BJ (cell line): ENCODE results near the gene CELSR3. TPM values are rescaled to one million over a fixed set of nuclear protein-coding genes. Genes with fewer than 3 reads are reported as not detected.

Source experiments
- CTCF ChIA-PET: fragments of 350-600 bp; formaldehyde crosslinking; extraction: SDS; loops from one replicate; lab custom pipeline; 2021; ENCODE audit warnings: antibody characterized with exemption, inconsistent platforms; lab: Yijun Ruan, JAX
- POLR2A ChIA-PET: fragments of 300-600 bp; sonication (Branson Sonifier 250); formaldehyde crosslinking; extraction: SDS; loops from one replicate; lab custom pipeline; 2021; ENCODE audit warnings: antibody characterized with exemption; lab: Charles Lee
- DNase-seq: peaks from one replicate; pipeline ENCODE4 v3.0.0-alpha.2; 2011; ENCODE audit warnings: low read depth
- H3K27me3 ChIP-seq: 2 replicates; pipeline ENCODE4 v1.6.0; 2011; ENCODE audit warnings: low read length; ENCODE audit not compliant: control insufficient read depth, insufficient read depth
- H3K36me3 ChIP-seq: 2 replicates; pipeline ENCODE4 v1.5.1; 2011; ENCODE audit warnings: low read length; ENCODE audit not compliant: control insufficient read depth, insufficient read depth
- H3K4me3 ChIP-seq: 2 replicates; pipeline ENCODE4 v1.5.1; 2011; ENCODE audit warnings: low read depth, mild to moderate bottlenecking, control low read depth, low read length
- polyA plus RNA-seq: library from polyadenylated mRNA; depleted of rRNA; stranded (reverse); fragments of >200 nt; gene quantifications from 2 replicates; pipeline ENCODE4 v1.2.3, GENCODE V29; 2011
- TF ChIP-seq, protein P1 (sequence below): IDR thresholded peaks from 2 replicates; pipeline ENCODE4 v1.5.1; 2011; ENCODE audit warnings: low read depth, mild to moderate bottlenecking, control low read depth, inconsistent platforms, low read length, moderate library complexity; ENCODE audit not compliant: insufficient read depth

Gene CELSR3
- polyA plus RNA-seq, 1 experiment = 0.88 TPM

DNA sequence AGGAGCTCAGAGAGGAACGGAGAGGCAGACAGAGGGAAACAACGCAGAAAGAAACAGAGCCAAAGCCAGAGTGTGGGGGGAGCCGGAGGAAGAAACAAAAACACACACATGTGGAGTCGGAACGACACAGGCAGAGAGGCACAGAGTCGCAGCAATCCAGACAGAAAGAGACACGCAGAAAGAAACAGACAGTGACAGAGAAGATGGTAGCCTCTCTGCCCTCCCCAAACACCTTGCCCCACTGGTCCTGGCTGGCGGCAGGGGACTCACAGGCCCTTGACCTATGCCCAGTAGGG lies 21.3 kb upstream of the CELSR3 start:
- CTCF ChIA-PET = interaction anchor here (0.5 to 2.5 kb wide), 16 partner anchors 9 to 1543 kb away, joined by 3 to 16 read pairs (median 4); partner anchors contain the start of genes CELSR3 and PFKFB4
- peaks cover 41% of the 10 kb centered on the region for H3K36me3 ChIP-seq
- POLR2A ChIA-PET = interaction anchor here (0.6 kb wide), 2 partner anchors 9 to 10 kb away, joined by 3 read pairs; no protein-coding TSS in a partner anchor
- no peak for DNase-seq
- no peaks in the 10 kb centered on the region for H3K27me3 ChIP-seq
- TF ChIP-seq, protein P1, sequence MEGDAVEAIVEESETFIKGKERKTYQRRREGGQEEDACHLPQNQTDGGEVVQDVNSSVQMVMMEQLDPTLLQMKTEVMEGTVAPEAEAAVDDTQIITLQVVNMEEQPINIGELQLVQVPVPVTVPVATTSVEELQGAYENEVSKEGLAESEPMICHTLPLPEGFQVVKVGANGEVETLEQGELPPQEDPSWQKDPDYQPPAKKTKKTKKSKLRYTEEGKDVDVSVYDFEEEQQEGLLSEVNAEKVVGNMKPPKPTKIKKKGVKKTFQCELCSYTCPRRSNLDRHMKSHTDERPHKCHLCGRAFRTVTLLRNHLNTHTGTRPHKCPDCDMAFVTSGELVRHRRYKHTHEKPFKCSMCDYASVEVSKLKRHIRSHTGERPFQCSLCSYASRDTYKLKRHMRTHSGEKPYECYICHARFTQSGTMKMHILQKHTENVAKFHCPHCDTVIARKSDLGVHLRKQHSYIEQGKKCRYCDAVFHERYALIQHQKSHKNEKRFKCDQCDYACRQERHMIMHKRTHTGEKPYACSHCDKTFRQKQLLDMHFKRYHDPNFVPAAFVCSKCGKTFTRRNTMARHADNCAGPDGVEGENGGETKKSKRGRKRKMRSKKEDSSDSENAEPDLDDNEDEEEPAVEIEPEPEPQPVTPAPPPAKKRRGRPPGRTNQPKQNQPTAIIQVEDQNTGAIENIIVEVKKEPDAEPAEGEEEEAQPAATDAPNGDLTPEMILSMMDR = no peak
- H3K4me3 ChIP-seq = peak overlapping the region; percentile 67

DNA sequence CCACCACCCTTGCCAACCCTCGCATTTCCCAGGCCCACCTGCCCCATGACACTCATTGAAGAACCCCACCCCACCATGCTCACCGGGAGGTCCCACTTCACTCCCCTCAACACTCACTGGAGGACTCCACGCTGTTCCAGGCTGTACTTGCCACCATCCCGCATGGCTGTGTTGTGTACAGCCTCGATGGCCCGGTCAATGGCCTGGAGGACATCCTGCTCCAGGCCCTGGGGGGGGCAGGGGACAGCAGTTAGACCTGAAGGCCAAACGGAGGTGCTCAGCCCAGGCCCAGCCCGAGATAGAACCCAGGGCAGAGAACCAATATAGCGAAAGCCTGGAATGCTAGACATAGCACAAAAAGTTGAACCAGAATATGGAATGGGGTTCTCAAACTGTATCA lies 20.1 kb upstream of the CELSR3 start:
- ChIA-PET CTCF (interaction anchor here (0.6 to 2.5 kb wide), 4 partner anchors 19 to 122 kb away, joined by 3 to 16 read pairs (median 6); partner anchors contain the start of gene CELSR3), POLR2A (no interaction called here)
- Histone ChIP-seq H3K4me3 (no peak overlapping the region), H3K27me3 (no peaks in the 10 kb centered on the region), H3K36me3 (peaks cover 41% of the 10 kb centered on the region)
- DNase-seq = no peak
- TF ChIP-seq, protein P1 = no peak

DNA sequence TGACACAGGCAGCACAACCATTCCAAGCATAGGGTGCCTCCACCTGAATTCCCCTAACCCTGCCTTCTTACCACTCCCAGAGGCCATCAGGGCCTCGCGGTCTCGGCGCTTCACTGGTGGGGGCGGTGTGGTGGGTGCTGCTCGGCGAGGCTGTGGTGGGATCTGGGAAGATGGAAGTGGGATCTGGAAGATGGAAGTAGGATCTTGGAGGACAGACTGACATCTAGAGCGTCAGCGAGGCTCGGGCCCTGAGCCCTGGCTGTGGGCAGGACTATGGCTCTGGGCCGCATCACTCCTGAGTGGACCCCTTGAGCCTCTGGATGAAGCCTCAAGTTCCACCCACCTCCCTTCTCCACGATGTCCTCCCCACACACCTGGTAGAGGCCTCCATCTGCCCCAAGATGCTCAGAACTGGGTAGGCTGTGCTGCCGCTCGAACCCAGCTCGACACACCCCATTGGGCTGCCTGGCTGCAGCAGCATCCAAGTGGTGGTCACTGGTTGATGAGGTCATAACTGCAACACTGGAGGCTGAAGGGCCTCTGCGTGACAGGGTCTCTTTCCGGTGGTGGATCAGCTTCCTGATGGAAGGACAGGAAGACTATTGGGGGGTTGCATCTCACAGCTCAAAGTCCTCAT lies 19.4 kb upstream of the CELSR3 start:
- Histone ChIP-seq H3K27me3 (no peaks in the 10 kb centered on the region), H3K36me3 (peaks cover 37% of the 10 kb centered on the region), H3K4me3 (no peak overlapping the region)
- DNase-seq = no peak
- TF ChIP-seq, protein P1 = no peak
- CTCF ChIA-PET = interaction anchor here (1.1 kb wide), 1 partner anchor 25 kb away, joined by 3 read pairs; no protein-coding TSS in a partner anchor
- POLR2A ChIA-PET = no interaction called here

DNA sequence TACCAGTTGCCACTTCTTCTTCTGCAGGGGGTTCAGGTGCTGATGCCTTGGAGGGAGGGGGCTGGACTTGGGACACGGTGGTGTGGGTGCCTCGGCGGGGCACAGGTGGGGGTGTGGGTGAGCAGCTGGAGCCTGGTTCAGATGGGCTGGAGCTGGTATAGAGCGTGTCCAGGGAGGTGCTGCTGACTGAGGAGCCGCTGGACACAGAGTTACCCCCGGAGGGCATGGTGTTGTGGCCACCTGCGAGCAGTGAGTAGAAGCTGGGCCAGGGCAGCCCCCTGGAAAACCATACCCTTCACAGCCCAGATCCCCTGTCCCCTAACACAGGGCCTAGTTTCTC lies 18.8 kb upstream of the CELSR3 start:
- TF ChIP-seq, protein P1 = no peak
- no peak for DNase-seq
- CTCF ChIA-PET = interaction anchor here (0.9 to 1.1 kb wide), 2 partner anchors 15 to 26 kb away, joined by 3 read pairs; no protein-coding TSS in a partner anchor
- Histone ChIP-seq H3K27me3 (no peaks in the 10 kb centered on the region), H3K4me3 (no peak overlapping the region), H3K36me3 (peaks cover 36% of the 10 kb centered on the region)
- POLR2A ChIA-PET = no interaction called here

DNA sequence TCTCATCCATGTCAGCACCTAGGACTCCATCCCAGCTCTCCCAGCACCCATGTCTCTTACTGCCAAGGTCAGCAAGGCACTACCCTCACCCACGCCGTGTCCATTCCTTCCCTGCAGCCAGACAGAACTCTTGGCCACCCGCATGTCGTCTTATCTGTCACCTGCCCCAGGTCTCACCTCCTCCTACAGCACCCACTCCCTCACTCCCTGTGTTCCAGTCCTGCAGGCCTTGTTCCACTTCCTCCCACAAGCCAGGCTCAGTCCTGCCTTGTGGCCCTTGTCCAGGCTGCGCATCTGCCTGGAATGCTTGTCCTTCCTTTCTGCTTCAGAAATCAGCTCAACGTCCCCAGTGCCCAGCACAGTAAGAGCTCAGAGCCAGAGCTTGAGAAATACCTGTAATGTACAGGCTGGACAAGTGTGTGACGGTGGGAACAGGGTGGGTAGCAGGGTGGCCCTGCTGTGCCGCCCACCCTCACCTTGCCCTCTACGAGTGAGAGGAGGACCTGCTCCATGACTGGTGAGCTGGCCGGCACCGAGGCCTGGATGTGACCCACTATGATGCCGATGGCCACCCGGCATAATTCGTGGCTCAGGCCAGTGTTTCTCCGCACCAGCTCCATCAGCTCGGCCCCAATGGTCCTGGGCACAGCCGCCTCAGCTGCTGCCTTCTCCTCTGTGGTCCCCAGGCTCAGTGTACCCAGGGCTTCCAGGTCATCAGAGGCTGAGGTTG lies 18.3 kb upstream of the CELSR3 start:
- POLR2A ChIA-PET = no interaction called here
- DNase-seq = no peak
- peaks cover 40% of the 10 kb centered on the region for H3K36me3 ChIP-seq
- TF ChIP-seq, protein P1 = no peak
- no peaks in the 10 kb centered on the region for H3K27me3 ChIP-seq
- H3K4me3 ChIP-seq = no peak overlapping the region
- CTCF ChIA-PET = interaction anchor here (0.9 kb wide), 1 partner anchor 14 kb away, joined by 3 read pairs; no protein-coding TSS in a partner anchor
